Lung (tissue), 12 donors: ENCODE data around the gene CARD8. TPM values are rescaled to one million over a fixed set of nuclear protein-coding genes. Genes with fewer than 3 reads are reported as not detected.
A peak's percentile ranks its signal among the peaks of the same experiment; 100 is the strongest.
"Not testable (repeated sequence)": the region's sequence is repeated elsewhere in the genome, so short reads cannot be mapped to it uniquely, and the experiment has no call there.

Experiments used
- ATAC-seq: fragments of 200-7000 bp; cut with Tn5 transposase; one replicate; pipeline ENCODE4 v1.9.1; 2020; ENCODE audit warnings: moderate number of reproducible peaks; ENCODE audit not compliant: insufficient read depth, low FRiP score
- DNase-seq, 3 donors: peaks; one replicate each; pipeline ENCODE4 v3.0.0-alpha.2; 2013 to 2017
- H3K27ac ChIP-seq, 2 donors: one replicate each; pipeline ENCODE4 v1.5.1; 2013; ENCODE audit warnings: mild to moderate bottlenecking in 2 of 2, moderate library complexity in 2 of 2, control low read depth in 1 of 2, inconsistent platforms in 1 of 2, low read depth in 1 of 2, low read length in 1 of 2
- H3K27me3 ChIP-seq, 3 donors: one replicate each; pipeline ENCODE4 v1.5.1; 2013; ENCODE audit warnings: low read length in 2 of 3; ENCODE audit not compliant: control insufficient read depth in 3 of 3, insufficient read depth in 3 of 3
- H3K36me3 ChIP-seq, 4 donors: one replicate each; pipeline ENCODE4 v1.5.1; 2013; ENCODE audit warnings: low read length in 4 of 4, mild to moderate bottlenecking in 1 of 4, moderate library complexity in 1 of 4; ENCODE audit not compliant: control insufficient read depth in 4 of 4, insufficient read depth in 4 of 4
- H3K4me1 ChIP-seq, 5 donors: one replicate each; pipeline ENCODE4 v1.5.1; 2013; ENCODE audit warnings: low read length in 5 of 5, mild to moderate bottlenecking in 2 of 5, moderate library complexity in 1 of 5; ENCODE audit not compliant: control insufficient read depth in 5 of 5, insufficient read depth in 5 of 5
- H3K4me3 ChIP-seq: one replicate; pipeline ENCODE4 v1.5.1; 2013; ENCODE audit warnings: mild to moderate bottlenecking, control low read depth, moderate library complexity
- H3K9ac ChIP-seq, 2 donors: one replicate each; pipeline ENCODE4 v1.5.1; 2013; ENCODE audit warnings: low read length in 2 of 2, control low read depth in 1 of 2; ENCODE audit not compliant: insufficient read depth in 1 of 2
- H3K9me3 ChIP-seq, 4 donors: one replicate each; pipeline ENCODE4 v1.5.1; 2013; ENCODE audit warnings: low read length in 3 of 4, mild to moderate bottlenecking in 1 of 4, moderate library complexity in 1 of 4; ENCODE audit not compliant: control insufficient read depth in 4 of 4, insufficient read depth in 3 of 4
- CTCF ChIP-seq: IDR thresholded peaks from 2 replicates; pipeline ENCODE4 v1.5.1; 2012; ENCODE audit warnings: mild to moderate bottlenecking; ENCODE audit errors: control extremely low read depth, extremely low read depth
- WGBS, 2 donors: extraction: QIAGEN DNeasy Blood & Tissue Kit; methylation state at CpG; one replicate each; pipeline ENCODE4 v1.1.7; 2013; 5-methylcytosine and 5-hydroxymethylcytosine counted together
- polyA plus RNA-seq, 2 donors: library from polyadenylated mRNA; stranded (reverse); fragments of 200-250 nt; gene quantifications; one replicate each; pipeline ENCODE4 v1.2.1, GENCODE V29; 2013
- total RNA-seq, 2 donors: library from RNA; depleted of rRNA in 1 of 2; stranded (reverse); fragments of >200 nt in 1 of 2; gene quantifications; one replicate each; pipeline ENCODE4 v1.2.1, GENCODE V29; 2014 to 2021
- donor health status: control.
- donor health status: control.
- donor health status: Bipolar disorder and iron deficiency.
- donor health status: healthy.
- donor health status: DM: yes; HTN: yes; CAD: no.

CARD8 gene
- total and polyA plus RNA-seq, 4 donors = 43.0 to 114 (median 53.2) TPM

- 4 to 5% methylated on average over 36 to 40 of the region's 40 CpGs for WGBS, 2 donors
- H3K9me3 ChIP-seq = no peaks in the 10 kb centered on the region
- no peak for TF ChIP-seq CTCF
- no peak overlapping the region for H3K4me3 ChIP-seq
- ATAC-seq (peak; percentile 55), DNase-seq (peak in 2 of 3 donors; percentile 71 to 76)
- no peak overlapping the region for H3K27ac ChIP-seq
- peaks cover 0 to 5% (median 0%) of the 10 kb centered on the region in 5 donors for H3K4me1 ChIP-seq
- H3K36me3 ChIP-seq = peaks cover 0 to 2% (median 0%) of the 10 kb centered on the region in 4 donors
- H3K9ac ChIP-seq = peak overlapping the region; percentile 25 to 51
- no peaks in the 10 kb centered on the region for H3K27me3 ChIP-seq
Observed at GRCh38 chr19:48271531-48272151, 15.9 kb upstream of the CARD8 start.

- 66 to 72% methylated on average over 6 of the region's 6 CpGs for WGBS, 2 donors
- H3K27me3 ChIP-seq, DNase-seq, H3K4me3 ChIP-seq, H3K4me1 ChIP-seq, H3K36me3 ChIP-seq, H3K27ac ChIP-seq, ATAC-seq, H3K9ac ChIP-seq, H3K9me3 ChIP-seq: not testable (repeated sequence)
Observed at GRCh38 chr19:48269617-48270026, 13.9 kb upstream of the CARD8 start.

GRCh38 chr19:48265326-48265725 lies 9.6 kb upstream of the CARD8 start:
- not testable (repeated sequence) for H3K36me3 ChIP-seq, H3K27ac ChIP-seq, H3K9me3 ChIP-seq, H3K4me3 ChIP-seq, H3K9ac ChIP-seq, H3K4me1 ChIP-seq, DNase-seq, ATAC-seq, H3K27me3 ChIP-seq
- 23 to 48% methylated on average over 8 of the region's 8 CpGs for WGBS, 2 donors

- DNase-seq, H3K4me3 ChIP-seq, H3K9me3 ChIP-seq, H3K4me1 ChIP-seq, ATAC-seq, H3K27me3 ChIP-seq, H3K36me3 ChIP-seq: not testable (repeated sequence)
- H3K27ac ChIP-seq = peak overlapping the region in 1 of 2 donors; percentile 85
- 51 to 55% methylated on average over 8 of the region's 8 CpGs for WGBS, 2 donors
- peak overlapping the region in 1 of 2 donors; percentile 11 for H3K9ac ChIP-seq
Observed at GRCh38 chr19:48260359-48260714, 4.6 kb upstream of the CARD8 start.

GRCh38 chr19:48258992-48259391 lies 3.3 kb upstream of the CARD8 start:
- not testable (repeated sequence) for ATAC-seq, DNase-seq, H3K27ac ChIP-seq, H3K9me3 ChIP-seq, H3K27me3 ChIP-seq, H3K4me3 ChIP-seq, H3K4me1 ChIP-seq, H3K36me3 ChIP-seq, H3K9ac ChIP-seq
- WGBS, 2 donors = 70 to 75% methylated on average over 4 of the region's 4 CpGs
